ENCODE data around the gene ALDH1A1. TPM values are rescaled to one million over a fixed set of nuclear protein-coding genes. Genes with fewer than 3 reads are reported as not detected.

ALDH1A1 gene
- total and polyA plus RNA-seq, 2 experiments from 2014 or later: not detected

- H2AFZ ChIP-seq: no peak overlapping the region
- no peaks in the 10 kb centered on the region for H4K20me1 ChIP-seq (ENCODE audit: insufficient read depth)
- no peak overlapping the region for H3K27ac ChIP-seq
- no peaks in the 10 kb centered on the region for H3K9me3 ChIP-seq (ENCODE audit: low read depth)
- no peaks in the 10 kb centered on the region for H3K9me2 ChIP-seq (ENCODE audit: insufficient read depth)
- in situ Hi-C loops (cut with MboI): no loop called here
- TF ChIP-seq EZH2phosphoT487 (IDR thresholded peaks at IDR 0.05; ENCODE audit: insufficient read depth, low read depth) (no peak), EZH2 (IDR thresholded peaks at IDR 0.05; ENCODE audit: insufficient read depth, poor library complexity, severe bottlenecking) (no peak)
- H3K79me2 ChIP-seq (ENCODE audit: insufficient read depth): no peaks in the 10 kb centered on the region
- H3F3A ChIP-seq (ENCODE audit: insufficient read depth): no peaks in the 10 kb centered on the region
- H3K4me3 ChIP-seq: no peak overlapping the region
- H3K4me1 ChIP-seq (ENCODE audit: insufficient read depth): no peaks in the 10 kb centered on the region
- H3K9ac ChIP-seq: no peak overlapping the region
- no peak for DNase-seq
- H3K36me3 ChIP-seq (ENCODE audit: low read depth): no peaks in the 10 kb centered on the region
- no peak overlapping the region for H3K4me2 ChIP-seq (ENCODE audit: unreplicated experiment)
- 66 to 71% methylated on average over 7 of the region's 7 CpGs for WGBS, 2 experiments (ENCODE audit: low coverage in 1 of 2, low lambda C conversion rate in 2 of 2, missing lambda C conversion rate in 2 of 2)
- peaks cover 28% of the 10 kb centered on the region; the same call in 1 of the 2 replicates for H3K27me3 ChIP-seq (replicated peaks; ENCODE audit: insufficient read depth)
These were observed 2.9 kb downstream of the ALDH1A1 start for GRCh38 chr9:72949918-72950325.

- no peaks in the 10 kb centered on the region for H3K9me3 ChIP-seq (ENCODE audit: low read depth)
- no peaks in the 10 kb centered on the region for H3K36me3 ChIP-seq (ENCODE audit: low read depth)
- in situ Hi-C loops (cut with MboI): no loop called here
- H3K9me2 ChIP-seq (ENCODE audit: insufficient read depth): no peaks in the 10 kb centered on the region
- H3K4me1 ChIP-seq (ENCODE audit: insufficient read depth): no peaks in the 10 kb centered on the region
- no peak for TF ChIP-seq EZH2 (IDR thresholded peaks at IDR 0.05; ENCODE audit: insufficient read depth, poor library complexity, severe bottlenecking)
- no peak for TF ChIP-seq EZH2phosphoT487 (IDR thresholded peaks at IDR 0.05; ENCODE audit: insufficient read depth, low read depth)
- WGBS, 2 experiments (ENCODE audit: low coverage in 1 of 2, low lambda C conversion rate in 2 of 2, missing lambda C conversion rate in 2 of 2): 66 to 77% methylated on average over 1 of the region's 1 CpG
- no peak for DNase-seq
- H3K4me3 ChIP-seq: no peak overlapping the region
- H4K20me1 ChIP-seq (ENCODE audit: insufficient read depth): no peaks in the 10 kb centered on the region
- no peak overlapping the region for H3K9ac ChIP-seq
- peaks cover 28% of the 10 kb centered on the region; the same call in 1 of the 2 replicates for H3K27me3 ChIP-seq (replicated peaks; ENCODE audit: insufficient read depth)
- H2AFZ ChIP-seq: no peak overlapping the region
- no peaks in the 10 kb centered on the region for H3K79me2 ChIP-seq (ENCODE audit: insufficient read depth)
- no peak overlapping the region for H3K27ac ChIP-seq
- H3F3A ChIP-seq (ENCODE audit: insufficient read depth): no peaks in the 10 kb centered on the region
- no peak overlapping the region for H3K4me2 ChIP-seq (ENCODE audit: unreplicated experiment)
These were observed 3.6 kb downstream of the ALDH1A1 start for GRCh38 chr9:72949244-72949582.

GRCh38 chr9:72948575-72949243 lies 4.1 kb downstream of the ALDH1A1 start:
- Histone ChIP-seq H3K79me2 (ENCODE audit: insufficient read depth) (no peaks in the 10 kb centered on the region), H3K36me3 (ENCODE audit: low read depth) (no peaks in the 10 kb centered on the region), H3K4me3 (no peak overlapping the region), H3K9ac (no peak overlapping the region), H2AFZ (no peak overlapping the region), H3K9me3 (ENCODE audit: low read depth) (no peaks in the 10 kb centered on the region), H3K4me1 (ENCODE audit: insufficient read depth) (no peaks in the 10 kb centered on the region), H3K27ac (no peak overlapping the region), H3K9me2 (ENCODE audit: insufficient read depth) (no peaks in the 10 kb centered on the region), H4K20me1 (ENCODE audit: insufficient read depth) (no peaks in the 10 kb centered on the region), H3K27me3 (replicated peaks; ENCODE audit: insufficient read depth) (peaks cover 28% of the 10 kb centered on the region; the same call in 1 of the 2 replicates), H3F3A (ENCODE audit: insufficient read depth) (no peaks in the 10 kb centered on the region), H3K4me2 (ENCODE audit: unreplicated experiment) (no peak overlapping the region)
- no peak for TF ChIP-seq EZH2 (IDR thresholded peaks at IDR 0.05; ENCODE audit: insufficient read depth, poor library complexity, severe bottlenecking)
- no peak for TF ChIP-seq EZH2phosphoT487 (IDR thresholded peaks at IDR 0.05; ENCODE audit: insufficient read depth, low read depth)
- in situ Hi-C loops (cut with MboI): no loop called here
- DNase-seq: no peak
- WGBS, 2 experiments (ENCODE audit: low coverage in 1 of 2, low lambda C conversion rate in 2 of 2, missing lambda C conversion rate in 2 of 2): 34 to 37% methylated on average over 6 of the region's 6 CpGs

- in situ Hi-C loops (cut with MboI): no loop called here
- no peaks in the 10 kb centered on the region for H3K79me2 ChIP-seq (ENCODE audit: insufficient read depth)
These were observed 4.8 kb downstream of the ALDH1A1 start for GRCh38 chr9:72947984-72948465.

More at GRCh38 chr9:72947984-72948465, 4.8 kb downstream of the ALDH1A1 start:
- 81 to 88% methylated on average over 3 of the region's 3 CpGs for WGBS, 2 experiments (ENCODE audit: low coverage in 1 of 2, low lambda C conversion rate in 2 of 2, missing lambda C conversion rate in 2 of 2)
- H3K9ac ChIP-seq: no peak overlapping the region
- H3K4me3 ChIP-seq: no peak overlapping the region
- H3K9me3 ChIP-seq (ENCODE audit: low read depth): no peaks in the 10 kb centered on the region
- no peaks in the 10 kb centered on the region for H3K4me1 ChIP-seq (ENCODE audit: insufficient read depth)
- no peaks in the 10 kb centered on the region for H3K9me2 ChIP-seq (ENCODE audit: insufficient read depth)
- H3K27me3 ChIP-seq (replicated peaks; ENCODE audit: insufficient read depth): peaks cover 28% of the 10 kb centered on the region; the same call in 1 of the 2 replicates
- H3K27ac ChIP-seq: no peak overlapping the region
- no peaks in the 10 kb centered on the region for H4K20me1 ChIP-seq (ENCODE audit: insufficient read depth)
- H3K4me2 ChIP-seq (ENCODE audit: unreplicated experiment): no peak overlapping the region
- no peaks in the 10 kb centered on the region for H3F3A ChIP-seq (ENCODE audit: insufficient read depth)
- DNase-seq: no peak
- H3K36me3 ChIP-seq (ENCODE audit: low read depth): no peaks in the 10 kb centered on the region
- H2AFZ ChIP-seq: no peak overlapping the region
- no peak for TF ChIP-seq EZH2phosphoT487 (IDR thresholded peaks at IDR 0.05; ENCODE audit: insufficient read depth, low read depth)
- no peak for TF ChIP-seq EZH2 (IDR thresholded peaks at IDR 0.05; ENCODE audit: insufficient read depth, poor library complexity, severe bottlenecking)

All from GM23248 (cell line).